Testis (tissue), 3 donors: ENCODE measurements around the gene UTF1. TPM values are rescaled to one million over a fixed set of nuclear protein-coding genes. Genes with fewer than 3 reads are reported as not detected.

Experiments
- DNase-seq: peaks from one replicate; pipeline ENCODE4 v3.0.0-alpha.2; 2019
- H3K27ac ChIP-seq, 2 donors: fragments of 200-600 bp; sonication (generic); one replicate each; pipeline ENCODE4 v1.5.1; 2019
- H3K27me3 ChIP-seq: fragments of 200-600 bp; sonication (generic); one replicate; pipeline ENCODE4 v1.5.1; 2019
- H3K36me3 ChIP-seq: fragments of 200-600 bp; sonication (generic); one replicate; pipeline ENCODE4 v1.5.1; 2017; ENCODE audit warnings: low read depth; ENCODE audit errors: missing control alignments
- H3K4me1 ChIP-seq: fragments of 200-600 bp; sonication (generic); one replicate; pipeline ENCODE4 v1.5.1; 2019
- H3K4me3 ChIP-seq, 2 donors: fragments of 200-600 bp; sonication (generic); one replicate each; pipeline ENCODE4 v1.5.1; 2017 to 2019
- H3K9me3 ChIP-seq: fragments of 200-600 bp; sonication (generic); one replicate; pipeline ENCODE4 v1.5.1; 2017
- CTCF ChIP-seq, 3 experiments: fragments of 450-650 bp in 2 of 3; fragments of 200-600 bp in 1 of 3; sonication (generic) in 1 of 3; IDR thresholded peaks; one replicate each; pipeline ENCODE4 v1.5.1; 2016 to 2019; ENCODE audit warnings: antibody characterized with exemption in 3 of 3, mild to moderate bottlenecking in 2 of 3, moderate library complexity in 1 of 3
- POLR2A ChIP-seq: fragments of 450-650 bp; IDR thresholded peaks from one replicate; pipeline ENCODE4 v1.6.1; 2017; ENCODE audit warnings: antibody characterized with exemption, mild to moderate bottlenecking, moderate library complexity
- WGBS, 2 donors: methylation state at CpG; one replicate each; pipeline ENCODE4 v1.1.5; 2018; 5-methylcytosine and 5-hydroxymethylcytosine counted together
- intact Hi-C: fragments of 100-400 bp; cut with DNase I; formaldehyde crosslinking; loops from one replicate; pipeline ENCODE4 v1.15.1; 2023; ENCODE audit warnings: low total_unique reads
- microRNA counts, 2 donors: library from miRNA; unstranded; fragments of <30 nt; microRNA quantifications; one replicate each; lab custom pipeline; 2016
- microRNA-seq, 2 donors: library from miRNA; unstranded; fragments of <30 nt; microRNA quantifications; one replicate each; pipeline ENCODE4, GENCODE V29; 2016; ENCODE audit warnings: borderline number of aligned reads in 2 of 2, borderline replicate concordance in 1 of 2
- polyA plus RNA-seq: library from polyadenylated mRNA; stranded (reverse); fragments of 350-450 nt; fragmentation: Illumina TruSeq; extraction: RNeasy Lipid Tissue Mini Kit (QIAGEN cat#74804); gene quantifications from one replicate; pipeline ENCODE4 v1.2.3, GENCODE V29; 2014; ENCODE audit warnings: low read depth, low replicate concordance; ENCODE audit not compliant: insufficient read depth
- total RNA-seq, 2 donors: library from RNA; depleted of rRNA; stranded (reverse); fragments of >200 nt; gene quantifications; one replicate each; pipeline ENCODE4 v1.2.3, GENCODE V29; 2016

Gene UTF1
- total and polyA plus RNA-seq, 3 donors from 2014 or later: 5.3 to 18.6 (median 17.2) TPM

GRCh38 chr10:133281084-133281483, 51.1 kb downstream of the UTF1 start:
- 88 to 92% methylated on average over 10 to 15 of the region's 15 CpGs for WGBS, 2 donors
- no peak overlapping the region for H3K27ac ChIP-seq
- H3K36me3 ChIP-seq: no peaks in the 10 kb centered on the region

More at GRCh38 chr10:133281084-133281483, 51.1 kb downstream of the UTF1 start:
- Histone ChIP-seq H3K9me3 (no peaks in the 10 kb centered on the region), H3K4me3 (no peak overlapping the region), H3K4me1 (no peaks in the 10 kb centered on the region), H3K27me3 (no peaks in the 10 kb centered on the region)
- intact Hi-C loops: no loop called here
- no peak for DNase-seq
- no peak for TF ChIP-seq POLR2A
- TF ChIP-seq CTCF (IDR thresholded peaks at IDR 0.05): no peak

MicroRNA genes within 50 kb of the gene (microRNA counts, 767-probe panel; counts per million panel counts)
- microRNA hsa-miR-202-3p (lab: Ali Mortazavi, UCI): 6,034 to 6,285 counts per million in 2 donors

Small RNA genes lying within 50 kb of the gene (microRNA-seq; reads per million reads assigned to microRNA genes)
- 26,222 to 29,763 reads per million in 2 donors for gene MIR202

Other genes with a start within 250 kb of the UTF1 start
- 1 to 10 TPM; 1.1 to 1.4 TPM for gene ADGRA1, start 142.3 kb upstream of the UTF1 start, total RNA-seq
- 0.95 TPM for gene ADGRA1, start 142.3 kb upstream of the UTF1 start, polyA plus RNA-seq
- 10 to 100 TPM; 13.3 to 19.8 TPM for gene KNDC1, start 70.0 kb upstream of the UTF1 start, total RNA-seq
- gene KNDC1, start 70.0 kb upstream of the UTF1 start, polyA plus RNA-seq: 4.2 TPM
- gene VENTX, start 7.6 kb downstream of the UTF1 start, total RNA-seq: 1 to 10 TPM; 2.2 to 3.5 TPM
- 1.5 TPM for gene VENTX, start 7.6 kb downstream of the UTF1 start, polyA plus RNA-seq
- 10 to 100 TPM; 12.8 to 14.6 TPM for gene ADAM8, start 46.7 kb downstream of the UTF1 start, total RNA-seq
- 3.5 TPM for gene ADAM8, start 46.7 kb downstream of the UTF1 start, polyA plus RNA-seq
- gene TUBGCP2, start 78.7 kb downstream of the UTF1 start, total RNA-seq: 100 to 1,000 TPM in 1 of 2 donors, 10 to 100 TPM in 1; 84.3 to 101 TPM
- 76.0 TPM for gene TUBGCP2, start 78.7 kb downstream of the UTF1 start, polyA plus RNA-seq
- gene ZNF511, start 78.7 kb downstream of the UTF1 start, total RNA-seq: 10 to 100 TPM; 46.5 to 50.5 TPM
- 39.6 TPM for gene ZNF511, start 78.7 kb downstream of the UTF1 start, polyA plus RNA-seq
- 10 to 100 TPM; 19.2 to 35.5 TPM for gene CALY, start 106.7 kb downstream of the UTF1 start, total RNA-seq
- gene CALY, start 106.7 kb downstream of the UTF1 start, polyA plus RNA-seq: 4.9 TPM
- 10 to 100 TPM; 10.1 to 24.6 TPM for gene PRAP1, start 117.2 kb downstream of the UTF1 start, total RNA-seq
- gene PRAP1, start 117.2 kb downstream of the UTF1 start, polyA plus RNA-seq: 11.3 TPM
- 10 to 100 TPM in 1 of 2 donors, 1 to 10 TPM in 1; 9.5 to 12.8 TPM for gene FUOM, start 127.8 kb downstream of the UTF1 start, total RNA-seq
- 13.6 TPM for gene FUOM, start 127.8 kb downstream of the UTF1 start, polyA plus RNA-seq
- gene ECHS1, start 143.1 kb downstream of the UTF1 start, total RNA-seq: 100 to 1,000 TPM; 104 to 118 TPM
- gene ECHS1, start 143.1 kb downstream of the UTF1 start, polyA plus RNA-seq: 118 TPM
- 10 to 100 TPM; 24.8 to 49.5 TPM for gene PAOX, start 149.0 kb downstream of the UTF1 start, total RNA-seq
- 91.5 TPM for gene PAOX, start 149.0 kb downstream of the UTF1 start, polyA plus RNA-seq
- gene MTG1, start 163.9 kb downstream of the UTF1 start, total RNA-seq: 10 to 100 TPM; 72.9 to 84.8 TPM
- gene MTG1, start 163.9 kb downstream of the UTF1 start, polyA plus RNA-seq: 76.1 TPM
- 1 to 10 TPM; 1.7 to 1.8 TPM for gene SPRN, start 194.4 kb downstream of the UTF1 start, total RNA-seq
- 2.7 TPM for gene SPRN, start 194.4 kb downstream of the UTF1 start, polyA plus RNA-seq
- gene SCART1, start 223.7 kb downstream of the UTF1 start, total RNA-seq: 10 to 100 TPM; 11.6 to 13.1 TPM
- 1.6 TPM for gene SCART1, start 223.7 kb downstream of the UTF1 start, polyA plus RNA-seq